GM13976 (cell line): ENCODE data around the gene PPP1R37.
A peak's percentile ranks its signal among the peaks of the same experiment; 100 is the strongest.

ENCODE experiments used
- DNase-seq: peaks from one replicate; pipeline ENCODE4 v3.0.0; 2012; ENCODE audit warnings: low spot score
- in situ Hi-C: fragments of 300-500 bp; cut with MboI; formaldehyde crosslinking; loops from one replicate; pipeline ENCODE4 v1.12.0; 2022; ENCODE audit warnings: low sequenced_read_pairs, mixed read lengths, inconsistent platforms; ENCODE audit not compliant: unreplicated experiment
- TF ChIP-seq, protein P1 (sequence below): IDR thresholded peaks from 2 replicates; pipeline ENCODE4 v1.5.1; 2012; ENCODE audit warnings: borderline replicate concordance, mild to moderate bottlenecking; ENCODE audit not compliant: insufficient read depth; ENCODE audit errors: extremely low read depth, missing control alignments, control extremely low read depth

Gene PPP1R37

DNA sequence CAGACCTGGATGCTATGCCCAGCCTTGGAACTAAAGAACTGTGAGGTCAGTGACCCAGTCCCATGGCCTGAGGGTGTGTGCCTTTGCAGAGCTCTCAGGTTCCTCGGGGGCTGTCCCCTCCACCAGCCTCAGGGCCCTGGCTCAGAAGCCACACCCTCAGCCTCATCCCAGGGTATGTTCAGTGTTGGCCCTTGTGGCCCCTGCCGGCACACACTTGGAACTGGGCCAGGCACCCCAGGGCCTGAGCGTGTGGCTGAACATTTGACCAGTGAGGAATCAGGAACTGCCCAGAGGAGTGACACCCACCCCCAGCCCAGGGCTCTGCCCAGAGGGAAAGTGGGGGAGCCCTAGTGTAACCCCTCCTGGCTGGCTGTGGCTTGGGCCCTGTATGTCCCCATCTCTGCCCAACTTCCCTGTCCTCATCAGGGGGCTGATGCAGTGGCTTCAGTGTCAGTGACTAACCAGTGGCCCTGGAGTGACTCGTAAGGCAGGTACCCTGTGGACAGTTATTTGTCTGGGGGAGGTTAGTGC is 57.8 kb downstream of the PPP1R37 start:
- TF ChIP-seq, protein P1, sequence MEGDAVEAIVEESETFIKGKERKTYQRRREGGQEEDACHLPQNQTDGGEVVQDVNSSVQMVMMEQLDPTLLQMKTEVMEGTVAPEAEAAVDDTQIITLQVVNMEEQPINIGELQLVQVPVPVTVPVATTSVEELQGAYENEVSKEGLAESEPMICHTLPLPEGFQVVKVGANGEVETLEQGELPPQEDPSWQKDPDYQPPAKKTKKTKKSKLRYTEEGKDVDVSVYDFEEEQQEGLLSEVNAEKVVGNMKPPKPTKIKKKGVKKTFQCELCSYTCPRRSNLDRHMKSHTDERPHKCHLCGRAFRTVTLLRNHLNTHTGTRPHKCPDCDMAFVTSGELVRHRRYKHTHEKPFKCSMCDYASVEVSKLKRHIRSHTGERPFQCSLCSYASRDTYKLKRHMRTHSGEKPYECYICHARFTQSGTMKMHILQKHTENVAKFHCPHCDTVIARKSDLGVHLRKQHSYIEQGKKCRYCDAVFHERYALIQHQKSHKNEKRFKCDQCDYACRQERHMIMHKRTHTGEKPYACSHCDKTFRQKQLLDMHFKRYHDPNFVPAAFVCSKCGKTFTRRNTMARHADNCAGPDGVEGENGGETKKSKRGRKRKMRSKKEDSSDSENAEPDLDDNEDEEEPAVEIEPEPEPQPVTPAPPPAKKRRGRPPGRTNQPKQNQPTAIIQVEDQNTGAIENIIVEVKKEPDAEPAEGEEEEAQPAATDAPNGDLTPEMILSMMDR, result no peak
- DNase-seq, result no peak
- in situ Hi-C loops, result no loop called here

DNA sequence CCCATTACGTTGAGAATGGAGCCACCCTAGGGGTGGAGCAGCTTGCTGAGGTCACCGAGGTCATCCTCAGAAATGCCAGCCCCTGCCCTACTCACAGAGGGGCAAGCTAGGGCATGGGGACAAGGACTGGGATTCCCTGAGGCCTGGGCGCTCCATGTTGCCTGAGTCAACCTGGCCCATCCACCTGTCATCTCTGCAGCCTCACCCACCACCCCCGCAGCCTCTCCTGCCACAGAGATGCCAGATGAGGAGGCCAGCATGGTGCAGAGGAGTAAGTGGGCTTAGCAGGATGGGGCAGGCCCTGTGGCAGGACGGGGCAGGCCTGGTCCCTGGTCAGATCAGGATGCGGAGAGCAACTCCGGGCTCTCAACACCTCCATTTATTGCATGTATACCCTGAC is 58.3 kb downstream of the PPP1R37 start:
- TF ChIP-seq, protein P1, result no peak
- DNase-seq, result no peak
- in situ Hi-C loops, result no loop called here

DNA sequence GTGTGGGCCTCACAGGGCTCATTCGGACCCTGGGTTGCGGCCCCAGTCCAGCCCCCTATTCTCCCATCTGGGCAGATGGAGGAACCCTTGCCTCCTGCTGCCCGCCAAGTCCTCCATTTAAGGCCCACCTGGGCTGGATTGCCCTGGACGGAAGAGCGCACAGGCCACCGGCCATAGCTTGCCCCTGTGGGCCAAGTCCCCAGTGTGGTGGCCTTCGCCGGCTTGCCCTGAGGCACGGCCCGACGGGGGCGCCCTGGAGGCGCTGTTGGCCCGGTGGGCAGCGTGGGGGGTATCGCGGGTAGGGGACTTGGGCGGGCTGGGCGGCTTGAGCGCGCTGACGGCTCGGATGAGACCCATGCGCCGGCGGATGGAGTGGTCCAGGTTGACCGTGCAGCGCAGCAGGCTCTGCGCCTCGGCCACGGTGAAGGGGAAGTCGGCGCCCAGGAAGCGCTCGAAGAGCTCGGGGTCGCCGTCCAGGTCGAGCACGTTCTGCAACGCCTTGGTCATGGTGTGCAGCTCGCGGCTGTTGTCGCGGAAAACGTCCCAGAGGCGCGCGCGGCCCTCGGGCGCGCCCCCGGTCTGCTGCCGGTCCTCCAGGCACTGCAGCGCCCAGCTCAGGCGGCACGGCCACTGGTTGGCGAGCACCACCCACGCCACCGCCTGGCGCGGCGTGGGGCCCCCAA is 59.0 kb downstream of the PPP1R37 start:
- in situ Hi-C loops, result no loop called here
- no peak for DNase-seq
- TF ChIP-seq, protein P1, result no peak

DNA sequence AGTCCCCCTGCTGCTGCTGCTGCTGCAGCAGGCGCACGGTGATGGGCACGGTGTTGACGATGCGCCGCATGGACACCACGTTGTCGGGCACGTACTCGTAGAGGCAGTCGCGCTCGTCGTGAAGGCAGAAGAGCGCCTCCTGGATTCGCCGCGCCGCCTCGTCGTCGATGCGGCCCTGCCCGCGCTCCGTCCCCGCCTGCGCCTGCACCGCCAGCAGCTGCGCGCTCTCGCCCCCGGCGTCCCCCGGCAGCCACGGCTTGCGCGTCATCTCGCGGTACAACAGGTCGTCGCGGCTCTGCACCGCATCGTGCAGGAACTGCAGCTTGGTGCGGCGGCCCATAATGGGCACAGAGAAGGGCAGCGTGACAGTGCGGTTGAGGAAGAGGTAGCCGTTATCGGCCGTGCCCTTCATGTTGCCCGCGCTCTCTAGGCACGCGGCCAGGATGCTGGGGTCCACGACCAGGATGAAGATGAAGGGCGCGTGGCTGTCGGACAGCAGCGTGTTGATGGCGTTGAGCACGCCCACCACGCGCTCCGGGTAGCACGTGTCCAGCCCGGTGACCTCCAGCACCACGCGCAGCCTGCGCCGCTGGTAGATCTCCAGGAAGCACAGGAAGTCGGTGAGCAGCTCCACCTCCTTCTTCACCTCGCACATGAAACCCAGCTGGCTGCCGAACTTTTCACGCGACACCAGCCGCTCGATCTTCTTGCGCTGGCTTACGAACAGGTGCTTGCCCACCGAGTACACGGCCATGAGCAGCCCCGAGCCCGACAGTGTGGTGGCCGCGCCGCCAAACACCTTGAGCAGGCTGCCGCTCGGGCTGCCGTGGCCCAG is 59.7 kb downstream of the PPP1R37 start:
- TF ChIP-seq, protein P1, result no peak
- peak; percentile 72 for DNase-seq
- in situ Hi-C loops, result no loop called here

DNA sequence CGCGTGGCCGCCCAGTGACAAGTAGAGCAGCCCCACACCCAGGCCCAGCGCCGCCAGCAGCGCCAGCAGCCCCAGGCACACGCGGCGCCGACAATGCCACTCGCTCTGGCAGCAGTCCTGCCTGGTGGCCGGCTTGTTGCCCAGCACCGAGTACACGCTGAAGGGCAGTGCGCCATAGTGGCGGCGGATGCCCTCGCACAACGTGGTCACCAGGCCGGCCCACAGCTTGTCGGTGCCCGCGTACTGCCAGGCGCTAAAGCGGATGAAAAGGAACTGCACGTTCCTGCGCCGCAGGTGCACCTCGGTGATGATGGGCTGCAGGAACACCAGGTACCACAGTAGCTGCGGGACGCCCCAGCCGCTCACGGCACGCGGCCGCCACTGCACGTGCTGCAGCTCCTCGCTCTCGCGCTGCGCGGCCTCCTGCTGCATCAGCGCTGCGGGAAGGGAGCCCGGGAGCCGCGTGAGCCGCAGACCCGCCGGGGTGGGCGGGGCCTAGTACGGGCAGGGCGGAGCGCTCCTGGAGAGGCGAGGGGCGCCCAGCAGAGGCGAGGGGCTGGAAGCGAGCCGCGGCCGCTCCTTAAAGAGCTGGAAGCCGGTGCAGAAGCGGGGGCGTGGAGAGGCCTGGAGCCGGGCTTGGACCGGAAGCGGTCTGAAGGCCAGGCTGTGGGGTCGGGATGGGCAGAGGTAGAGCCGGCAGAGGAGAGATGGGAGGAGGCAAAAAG is 60.5 kb downstream of the PPP1R37 start:
- in situ Hi-C loops, result no loop called here
- TF ChIP-seq, protein P1, result no peak
- DNase-seq, result peak; percentile 55

DNA sequence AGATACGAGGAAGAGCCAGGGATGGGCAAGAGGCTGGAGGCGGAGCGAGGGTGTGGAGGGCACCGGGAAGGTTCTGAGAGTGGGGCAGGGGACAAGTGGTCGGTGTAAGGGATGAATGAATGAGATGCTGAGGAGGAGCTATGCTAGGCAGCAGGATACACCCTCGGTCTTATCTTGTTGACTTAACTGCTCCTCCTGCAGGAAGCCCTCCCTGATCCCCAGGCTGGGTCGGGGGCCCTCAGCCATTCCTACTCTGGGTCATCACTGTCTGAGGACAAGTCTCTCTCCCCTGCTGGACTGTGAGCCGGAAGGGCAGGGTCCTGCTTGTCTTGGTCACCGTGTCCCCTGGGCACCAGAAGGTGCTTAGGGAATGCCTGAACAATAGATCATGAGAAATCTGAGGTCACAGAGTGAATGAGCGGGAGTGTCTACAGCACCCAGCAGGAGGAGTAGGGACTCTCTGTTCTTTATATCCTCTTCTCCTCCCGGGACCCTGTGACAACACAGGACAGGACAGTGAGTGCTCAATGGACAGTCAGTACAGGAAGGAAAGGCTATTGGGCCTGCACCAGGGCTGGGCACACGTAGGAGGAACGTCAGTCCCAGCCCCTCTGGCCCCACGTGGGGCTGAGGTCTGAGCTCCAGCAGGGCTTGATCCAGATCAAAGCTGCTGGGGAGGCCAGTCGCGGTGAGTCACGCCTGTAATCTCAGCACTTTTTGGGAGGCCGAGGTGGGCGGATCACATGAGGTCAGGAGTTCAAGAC is 61.3 kb downstream of the PPP1R37 start:
- in situ Hi-C loops, result no loop called here
- peak; percentile 37 for DNase-seq
- TF ChIP-seq, protein P1, result no peak
